Duodenal mucosa (tissue), 2 donors: ENCODE data around the gene CCNG1.
A peak's percentile ranks its signal among the peaks of the same experiment; 100 is the strongest.
"Not testable (repeated sequence)": the region's sequence is repeated elsewhere in the genome, so short reads cannot be mapped to it uniquely, and the experiment has no call there.

Experiments used
- H3K27ac ChIP-seq: one replicate; pipeline ENCODE4 v1.7.0; 2013; ENCODE audit warnings: low read depth, low read length
- H3K27me3 ChIP-seq, 2 donors: one replicate each; pipeline ENCODE4 v1.7.0; 2013; ENCODE audit warnings: low read length in 2 of 2, control low read depth in 1 of 2; ENCODE audit not compliant: insufficient read depth in 2 of 2, control insufficient read depth in 1 of 2
- H3K36me3 ChIP-seq, 2 donors: one replicate each; pipeline ENCODE4 v1.7.0; 2013; ENCODE audit warnings: low read length in 2 of 2, control low read depth in 1 of 2; ENCODE audit not compliant: insufficient read depth in 2 of 2, control insufficient read depth in 1 of 2
- H3K4me1 ChIP-seq, 2 donors: one replicate each; pipeline ENCODE4 v1.7.0; 2013; ENCODE audit warnings: low read length in 2 of 2, control low read depth in 1 of 2; ENCODE audit not compliant: insufficient read depth in 2 of 2, control insufficient read depth in 1 of 2
- H3K4me3 ChIP-seq, 2 donors: one replicate each; pipeline ENCODE4 v1.7.0; 2013; ENCODE audit warnings: low read length in 2 of 2, low read depth in 1 of 2
- H3K9ac ChIP-seq, 2 donors: one replicate each; pipeline ENCODE4 v1.7.0; 2013; ENCODE audit warnings: low read length in 2 of 2, low read depth in 1 of 2
- H3K9me3 ChIP-seq, 2 donors: one replicate each; pipeline ENCODE4 v1.7.0; 2013; ENCODE audit warnings: low read length in 2 of 2, control low read depth in 1 of 2; ENCODE audit not compliant: control insufficient read depth in 1 of 2

CCNG1 gene

DNA sequence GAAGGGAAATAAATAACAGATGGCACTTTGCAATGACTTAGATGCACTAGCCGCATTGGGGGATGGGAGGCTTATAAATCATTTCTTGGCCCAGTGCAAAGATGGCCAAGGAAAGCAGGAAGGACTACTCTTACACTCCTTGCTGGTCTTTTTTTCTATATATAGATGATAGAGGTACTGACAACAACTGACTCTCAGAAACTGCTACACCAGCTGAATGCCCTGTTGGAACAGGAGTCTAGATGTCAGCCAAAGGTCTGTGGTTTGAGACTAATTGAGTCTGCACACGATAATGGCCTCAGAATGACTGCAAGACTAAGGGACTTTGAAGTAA is 1.7 kb downstream of the CCNG1 start:
- H3K9me3 ChIP-seq, result no peaks in the 10 kb centered on the region
- peak overlapping the region in 1 of 2 donors; percentile 98 for H3K9ac ChIP-seq
- peaks cover 16 to 34% of the 10 kb centered on the region in 2 donors for H3K36me3 ChIP-seq
- H3K27ac ChIP-seq, result no peak overlapping the region
- H3K4me3 ChIP-seq, result peak overlapping the region; percentile 96 to 98
- H3K4me1 ChIP-seq, result peaks cover 29 to 30% of the 10 kb centered on the region in 2 donors
- no peaks in the 10 kb centered on the region for H3K27me3 ChIP-seq

GRCh38 chr5:163440954-163441353 is 3.6 kb downstream of the CCNG1 start:
- Histone ChIP-seq H3K4me3 (peak overlapping the region in 1 of 2 donors; percentile 1), H3K4me1 (peaks cover 21 to 23% of the 10 kb centered on the region in 2 donors), H3K9ac (no peak overlapping the region), H3K27ac (no peak overlapping the region), H3K9me3 (no peaks in the 10 kb centered on the region), H3K27me3 (no peaks in the 10 kb centered on the region), H3K36me3 (peaks cover 25 to 53% of the 10 kb centered on the region in 2 donors)

- H3K36me3 ChIP-seq, result peaks cover 37 to 78% of the 10 kb centered on the region in 2 donors
- no peak overlapping the region for H3K4me3 ChIP-seq
- H3K27ac ChIP-seq, result no peak overlapping the region
- H3K27me3 ChIP-seq, result no peaks in the 10 kb centered on the region
- no peak overlapping the region for H3K9ac ChIP-seq
- H3K9me3 ChIP-seq, result no peaks in the 10 kb centered on the region
- H3K4me1 ChIP-seq, result peaks cover 9 to 10% of the 10 kb centered on the region in 2 donors
Measured at GRCh38 chr5:163444526-163444925, 7.1 kb downstream of the CCNG1 start.

DNA sequence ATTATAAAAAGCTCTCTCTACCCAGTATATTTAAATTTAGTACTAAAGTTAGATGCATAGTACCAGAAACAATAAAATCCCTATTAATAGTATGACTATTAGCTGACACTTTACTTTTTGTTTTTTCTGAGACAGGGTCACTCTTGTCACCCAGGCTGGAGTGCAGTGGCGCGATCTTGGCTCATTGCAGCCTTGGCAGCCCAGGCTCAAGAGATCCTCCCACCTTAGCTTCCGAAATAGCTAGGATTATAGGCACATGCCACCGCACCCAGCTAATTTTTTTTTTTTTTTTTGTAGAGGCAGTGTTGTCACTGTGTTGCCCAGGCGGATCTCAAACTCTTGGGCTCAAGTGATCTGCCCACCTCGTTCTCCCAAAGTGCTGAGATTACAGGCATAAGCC is 8.0 kb downstream of the CCNG1 start:
- Histone ChIP-seq H3K4me3 (no peak overlapping the region), H3K36me3 (peaks cover 37 to 83% of the 10 kb centered on the region in 2 donors), H3K9me3 (no peaks in the 10 kb centered on the region), H3K4me1 (peaks cover 3 to 6% of the 10 kb centered on the region in 2 donors), H3K9ac (no peak overlapping the region), H3K27ac (no peak overlapping the region), H3K27me3 (no peaks in the 10 kb centered on the region)

- Histone ChIP-seq H3K9ac (no peak overlapping the region), H3K36me3 (peaks cover 33 to 76% of the 10 kb centered on the region in 2 donors), H3K27ac (no peak overlapping the region), H3K4me1 (no peaks in the 10 kb centered on the region), H3K9me3 (no peaks in the 10 kb centered on the region), H3K4me3 (no peak overlapping the region), H3K27me3 (no peaks in the 10 kb centered on the region)
Measured at GRCh38 chr5:163447191-163447590, 9.8 kb downstream of the CCNG1 start.

- no peaks in the 10 kb centered on the region for H3K4me1 ChIP-seq
- H3K36me3 ChIP-seq, result peaks cover 27 to 70% of the 10 kb centered on the region in 2 donors
- H3K4me3 ChIP-seq, result no peak overlapping the region
- no peaks in the 10 kb centered on the region for H3K27me3 ChIP-seq
- no peak overlapping the region for H3K27ac ChIP-seq
- no peaks in the 10 kb centered on the region for H3K9me3 ChIP-seq
- no peak overlapping the region for H3K9ac ChIP-seq
Measured at GRCh38 chr5:163447875-163448274, 10.5 kb downstream of the CCNG1 start.

DNA sequence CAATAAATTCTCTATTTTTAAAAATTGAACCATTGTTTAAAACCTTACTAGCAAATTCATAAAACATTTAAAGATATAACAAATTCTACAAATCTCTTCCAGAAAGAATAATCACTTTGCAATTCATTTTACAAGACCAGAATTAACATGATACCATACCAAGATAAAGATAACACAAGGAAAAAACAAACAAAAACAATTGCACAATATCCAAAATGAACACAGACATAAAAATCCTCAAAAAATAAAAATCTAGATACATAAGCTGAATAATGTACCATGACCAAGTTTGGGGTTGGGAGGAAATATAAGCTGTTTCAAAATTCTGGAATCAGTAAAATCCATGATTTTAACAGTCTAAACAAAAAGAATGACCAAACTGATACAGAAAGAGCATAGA is 11.1 kb downstream of the CCNG1 start:
- Histone ChIP-seq H3K4me1 (no peaks in the 10 kb centered on the region), H3K4me3 (no peak overlapping the region), H3K27me3 (no peaks in the 10 kb centered on the region), H3K9me3 (no peaks in the 10 kb centered on the region), H3K36me3 (peaks cover 27 to 67% of the 10 kb centered on the region in 2 donors), H3K27ac (no peak overlapping the region), H3K9ac (no peak overlapping the region)

DNA sequence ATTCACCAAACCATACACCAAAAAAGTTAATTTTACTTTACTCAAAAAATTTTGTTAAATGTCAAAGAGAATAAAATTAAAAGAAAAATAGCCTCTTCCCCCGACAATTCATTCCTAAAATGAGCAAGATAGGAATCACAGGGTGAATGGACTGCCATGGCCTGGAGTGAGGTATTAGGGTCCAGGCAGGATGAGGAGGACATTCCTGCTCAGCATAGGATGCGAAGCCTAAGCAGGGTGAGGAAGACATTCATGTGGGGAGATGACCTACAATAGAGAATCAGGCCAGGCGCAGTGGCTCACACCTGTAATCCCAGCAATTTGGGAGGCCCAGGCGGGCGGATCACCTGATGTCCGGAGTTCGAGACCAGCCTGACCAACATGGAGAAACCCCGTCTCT is 14.1 kb downstream of the CCNG1 start:
- Histone ChIP-seq H3K4me1 (no peaks in the 10 kb centered on the region), H3K9me3 (no peaks in the 10 kb centered on the region), H3K9ac (no peak overlapping the region), H3K27ac (no peak overlapping the region), H3K4me3 (no peak overlapping the region), H3K27me3 (no peaks in the 10 kb centered on the region), H3K36me3 (peaks cover 8 to 49% of the 10 kb centered on the region in 2 donors)

DNA sequence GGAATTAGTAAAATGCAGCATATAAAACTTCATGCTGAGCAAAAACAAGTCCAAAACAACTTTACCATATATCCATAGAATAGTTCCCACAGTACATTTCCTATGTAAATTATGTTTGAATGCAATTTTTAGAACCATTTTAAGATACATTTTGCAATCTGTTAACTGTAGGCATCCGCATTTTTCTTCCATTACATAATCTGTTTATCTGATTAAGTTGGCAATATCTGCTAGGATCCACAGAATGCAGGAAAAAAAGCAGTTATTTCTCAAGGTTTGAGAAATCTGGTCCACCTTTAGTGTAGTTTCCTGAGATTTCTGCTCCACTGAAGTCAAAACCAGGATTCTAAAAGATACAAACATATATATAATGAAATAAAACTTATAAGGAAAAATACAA is 16.3 kb downstream of the CCNG1 start:
- H3K9ac ChIP-seq, result no peak overlapping the region
- H3K9me3 ChIP-seq, result no peaks in the 10 kb centered on the region
- no peak overlapping the region for H3K4me3 ChIP-seq
- peaks cover 0 to 30% of the 10 kb centered on the region in 2 donors for H3K36me3 ChIP-seq
- no peak overlapping the region for H3K27ac ChIP-seq
- H3K4me1 ChIP-seq, result peaks cover 2 to 5% of the 10 kb centered on the region in 2 donors
- H3K27me3 ChIP-seq, result no peaks in the 10 kb centered on the region

DNA sequence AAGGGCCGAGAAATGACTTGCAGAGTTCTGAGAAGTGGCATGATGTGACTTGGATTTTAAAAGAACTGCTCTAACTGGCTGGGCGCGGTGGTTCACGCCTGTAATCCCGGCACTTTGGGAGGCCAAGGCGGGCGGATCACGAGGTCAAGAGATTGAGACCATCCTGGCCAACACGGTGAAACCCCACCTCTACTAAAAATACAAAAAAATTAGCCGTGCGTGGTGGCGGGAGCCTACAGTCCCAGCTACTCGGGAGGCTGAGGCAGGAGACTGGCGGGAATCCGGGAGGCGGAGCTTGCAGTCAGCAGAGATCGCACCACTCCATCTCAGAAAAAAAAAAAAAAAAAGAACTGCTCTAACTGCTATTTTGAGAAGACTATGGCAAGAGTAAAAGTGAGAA is 18.0 kb downstream of the CCNG1 start:
- not testable (repeated sequence) for H3K27ac ChIP-seq, H3K27me3 ChIP-seq, H3K9me3 ChIP-seq, H3K9ac ChIP-seq, H3K4me3 ChIP-seq
- Histone ChIP-seq H3K4me1 (peaks cover 7 to 11% of the 10 kb centered on the region in 2 donors), H3K36me3 (peaks cover 0 to 23% of the 10 kb centered on the region in 2 donors)

DNA sequence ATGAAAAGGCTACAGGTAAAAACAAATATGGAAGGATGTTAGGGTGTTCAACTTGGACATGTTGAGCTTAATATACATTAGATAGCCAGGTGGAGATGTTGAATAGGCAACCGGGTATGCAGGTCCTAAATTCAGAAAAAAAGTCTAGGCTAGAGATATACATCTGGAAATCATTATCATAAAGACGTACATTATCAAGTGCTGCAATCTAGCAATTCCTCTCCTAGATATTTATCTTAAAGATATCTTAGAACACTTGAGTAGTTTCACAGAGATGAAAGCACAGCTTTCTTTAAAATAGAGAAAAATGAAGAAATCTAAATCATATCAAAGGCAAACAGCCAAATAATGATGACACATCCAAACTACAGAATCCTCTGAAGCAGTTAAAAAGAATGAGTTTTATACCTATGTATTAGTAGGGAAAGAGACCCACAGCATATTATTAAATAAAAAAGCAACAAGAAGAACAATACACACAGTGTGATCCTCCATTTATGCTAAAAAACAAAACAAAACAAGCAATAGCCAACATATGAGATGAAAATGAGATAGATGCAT is 18.7 kb downstream of the CCNG1 start:
- Histone ChIP-seq H3K4me1 (peaks cover 12 to 17% of the 10 kb centered on the region in 2 donors), H3K9me3 (no peaks in the 10 kb centered on the region), H3K27ac (no peak overlapping the region), H3K36me3 (peaks cover 0 to 16% of the 10 kb centered on the region in 2 donors), H3K4me3 (no peak overlapping the region), H3K27me3 (no peaks in the 10 kb centered on the region), H3K9ac (no peak overlapping the region)
